GM12878 (cell line): ENCODE measurements around the gene MS4A4E. TPM values are rescaled to one million over a fixed set of nuclear protein-coding genes. Genes with fewer than 3 reads are reported as not detected.

Source experiments
- CUX1 ChIP-seq: IDR thresholded peaks from 2 replicates; pipeline ENCODE4 v1.6.1; 2012; ENCODE audit warnings: improper control_type of control experiment, low read depth, low read length; ENCODE audit not compliant: insufficient replicate concordance
- E2F4 ChIP-seq: IDR thresholded peaks from 2 replicates; pipeline ENCODE4 v1.6.1; 2012; ENCODE audit warnings: low read depth, low read length, improper control_type of control experiment
- FOXK2 ChIP-seq: fragments of 450-650 bp; IDR thresholded peaks from 2 replicates; pipeline ENCODE4 v1.6.1; 2017; ENCODE audit warnings: mild to moderate bottlenecking, moderate library complexity
- MXI1 ChIP-seq: fragments of 150-350 bp; IDR thresholded peaks from 2 replicates; pipeline ENCODE4 v1.6.1; 2011; ENCODE audit warnings: low read depth, mild to moderate bottlenecking, inconsistent platforms, low read length, improper control_type of control experiment
- NR2C2 ChIP-seq: IDR thresholded peaks from 2 replicates; pipeline ENCODE4 v1.6.1; 2011; ENCODE audit warnings: borderline replicate concordance, low read depth; ENCODE audit not compliant: control insufficient read depth, insufficient read length
- POLR2AphosphoS5 ChIP-seq: IDR thresholded peaks from 2 replicates; pipeline ENCODE4 v1.6.1; 2011; ENCODE audit warnings: mild to moderate bottlenecking, low read length, inconsistent platforms
- POU2F2 ChIP-seq: IDR thresholded peaks from 3 replicates; pipeline ENCODE4 v1.6.1; 2011; ENCODE audit warnings: low read depth, mild to moderate bottlenecking, low read length, borderline replicate concordance
- RAD21 ChIP-seq: IDR thresholded peaks from 2 replicates; pipeline ENCODE4 v1.6.1; 2011; ENCODE audit warnings: mild to moderate bottlenecking, low read depth, low read length, moderate library complexity; ENCODE audit not compliant: insufficient read depth
- SIN3A ChIP-seq: IDR thresholded peaks from 2 replicates; pipeline ENCODE4 v1.6.1; 2012; ENCODE audit warnings: low read depth, low read length, improper control_type of control experiment
- SUZ12 ChIP-seq: fragments of 200-600 bp; sonication (generic); IDR thresholded peaks from one replicate; pipeline ENCODE4 v1.6.1; 2018; ENCODE audit warnings: antibody characterized with exemption, mild to moderate bottlenecking; ENCODE audit not compliant: unreplicated experiment
- USF1 ChIP-seq: IDR thresholded peaks from 2 replicates; pipeline ENCODE4 v1.6.1; 2011; ENCODE audit warnings: borderline replicate concordance, low read depth, mild to moderate bottlenecking, moderate library complexity, mixed read lengths, low read length; ENCODE audit not compliant: insufficient read depth; ENCODE audit errors: extremely low read length
- polyA plus RNA-seq, 11 experiments: library from polyadenylated mRNA; depleted of rRNA in 4 of 11; unstranded in 6 of 11; stranded (reverse) in 5 of 11; fragments of >200 nt; fragmentation: Nextera tagmentation in 4 of 11; fragmentation: Illumina TruSeq in 1 of 11; extraction: Ambion mirVana in 4 of 11; extraction: Trizol in 1 of 11; gene quantifications; 1 replicate in 1 of 11; 2 replicates in 10 of 11; pipeline versions ENCODE4 v1.2.1 to v1.2.3, GENCODE V29; 2011 to 2016; ENCODE audit warnings: inconsistent platforms in 2 of 11, missing spikeins in 2 of 11, low read depth in 1 of 11
- total RNA-seq, 4 experiments: library from RNA; depleted of rRNA in 3 of 4; stranded (reverse); fragments of >200 nt in 3 of 4; fragmentation: Illumina TruSeq in 1 of 4; extraction: Trizol in 1 of 4; gene quantifications; 2 replicates each; pipeline versions ENCODE4 v1.2.1 to v1.2.3, GENCODE V29; 2013 to 2021
- TF ChIP-seq, protein P1 (sequence below): fragments of 450-650 bp; IDR thresholded peaks from 2 replicates; pipeline ENCODE4 v1.6.1; 2017; ENCODE audit warnings: antibody characterized with exemption, mild to moderate bottlenecking, moderate library complexity

Gene MS4A4E
- total and polyA plus RNA-seq, 10 of the 15 experiments (the other 5 are each of a cell fraction or from before 2014, with no cell fraction given): 0.06 to 0.92 (median 0.45) TPM; not detected in 3

GRCh38 chr11:60159284-60159683 is 83.7 kb downstream of the MS4A4E start (continued):
- TF ChIP-seq CUX1 (no peak), POLR2AphosphoS5 (no peak), E2F4 (no peak), MXI1 (no peak), NR2C2 (no peak), SUZ12 (no peak), USF1 (no peak), POU2F2 (no peak), FOXK2 (no peak), RAD21 (no peak), SIN3A (no peak)
- TF ChIP-seq, protein P1, sequence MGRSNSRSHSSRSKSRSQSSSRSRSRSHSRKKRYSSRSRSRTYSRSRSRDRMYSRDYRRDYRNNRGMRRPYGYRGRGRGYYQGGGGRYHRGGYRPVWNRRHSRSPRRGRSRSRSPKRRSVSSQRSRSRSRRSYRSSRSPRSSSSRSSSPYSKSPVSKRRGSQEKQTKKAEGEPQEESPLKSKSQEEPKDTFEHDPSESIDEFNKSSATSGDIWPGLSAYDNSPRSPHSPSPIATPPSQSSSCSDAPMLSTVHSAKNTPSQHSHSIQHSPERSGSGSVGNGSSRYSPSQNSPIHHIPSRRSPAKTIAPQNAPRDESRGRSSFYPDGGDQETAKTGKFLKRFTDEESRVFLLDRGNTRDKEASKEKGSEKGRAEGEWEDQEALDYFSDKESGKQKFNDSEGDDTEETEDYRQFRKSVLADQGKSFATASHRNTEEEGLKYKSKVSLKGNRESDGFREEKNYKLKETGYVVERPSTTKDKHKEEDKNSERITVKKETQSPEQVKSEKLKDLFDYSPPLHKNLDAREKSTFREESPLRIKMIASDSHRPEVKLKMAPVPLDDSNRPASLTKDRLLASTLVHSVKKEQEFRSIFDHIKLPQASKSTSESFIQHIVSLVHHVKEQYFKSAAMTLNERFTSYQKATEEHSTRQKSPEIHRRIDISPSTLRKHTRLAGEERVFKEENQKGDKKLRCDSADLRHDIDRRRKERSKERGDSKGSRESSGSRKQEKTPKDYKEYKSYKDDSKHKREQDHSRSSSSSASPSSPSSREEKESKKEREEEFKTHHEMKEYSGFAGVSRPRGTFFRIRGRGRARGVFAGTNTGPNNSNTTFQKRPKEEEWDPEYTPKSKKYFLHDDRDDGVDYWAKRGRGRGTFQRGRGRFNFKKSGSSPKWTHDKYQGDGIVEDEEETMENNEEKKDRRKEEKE: no peak
